GM23338 (cell line): ENCODE results near the gene RAP1GDS1.

Experiments used
- CREB1 ChIP-seq: fragments of 250-450 bp; sonication (Bioruptor Pico); IDR thresholded peaks from 2 replicates; pipeline ENCODE4 v1.5.0; 2020; ENCODE audit warnings: low read depth, mild to moderate bottlenecking, moderate library complexity
- CTCF ChIP-seq, 2 experiments: fragments of 200-600 bp in 1 of 2; sonication (generic) in 1 of 2; conservative IDR thresholded peaks; 2 replicates each; pipeline versions ENCODE4 v1.5.1 to v1.6.1; 2016 to 2017; ENCODE audit warnings: antibody characterized with exemption in 2 of 2, low read depth in 2 of 2, mild to moderate bottlenecking in 2 of 2, moderate library complexity in 1 of 2
- ETS1 ChIP-seq: IDR thresholded peaks from 2 replicates; pipeline ENCODE4 v1.6.1; 2016; ENCODE audit warnings: antibody characterized with exemption
- EZH2 ChIP-seq: fragments of 200-600 bp; sonication (generic); IDR thresholded peaks from one replicate; pipeline ENCODE4 v1.8.0; 2017; ENCODE audit warnings: antibody characterized with exemption, mild to moderate bottlenecking, low read depth; ENCODE audit not compliant: unreplicated experiment
- EZH2phosphoT487 ChIP-seq: fragments of 200-600 bp; sonication (generic); IDR thresholded peaks from one replicate; pipeline ENCODE4 v1.8.1; 2018; ENCODE audit warnings: antibody characterized with exemption; ENCODE audit not compliant: unreplicated experiment
- JUNB ChIP-seq: IDR thresholded peaks from one replicate; pipeline ENCODE4 v1.6.1; 2016; ENCODE audit warnings: antibody characterized with exemption; ENCODE audit not compliant: unreplicated experiment
- POLR2AphosphoS5 ChIP-seq: IDR thresholded peaks from 2 replicates; pipeline ENCODE4 v1.6.1; 2016; ENCODE audit warnings: antibody characterized with exemption, low read depth
- REST ChIP-seq: IDR thresholded peaks from one replicate; pipeline ENCODE4 v1.6.1; 2018; ENCODE audit warnings: antibody characterized with exemption; ENCODE audit not compliant: unreplicated experiment
- STAT1 ChIP-seq: IDR thresholded peaks from one replicate; pipeline ENCODE4 v1.6.1; 2016; ENCODE audit warnings: antibody characterized with exemption; ENCODE audit not compliant: unreplicated experiment
- ZNF331 ChIP-seq: fragments of 250-450 bp; sonication (Bioruptor Pico); IDR thresholded peaks from 2 replicates; pipeline ENCODE4 v1.5.0; 2020; ENCODE audit warnings: low read depth, mild to moderate bottlenecking, moderate library complexity

GRCh38 chr4:98383431-98384106 lies 122.4 kb downstream of the RAP1GDS1 start:
- TF ChIP-seq CTCF (conservative IDR thresholded peaks at IDR 0.05; ENCODE audit: low read depth in 2 of 2) (no peak), STAT1 (no peak), REST (no peak), EZH2 (no peak), POLR2AphosphoS5 (no peak), CREB1 (no peak), EZH2phosphoT487 (no peak), JUNB (no peak), ZNF331 (no peak), ETS1 (no peak)
